Measurements from ENCODE around the gene SLC5A12.

The SLC5A12 gene

DNA sequence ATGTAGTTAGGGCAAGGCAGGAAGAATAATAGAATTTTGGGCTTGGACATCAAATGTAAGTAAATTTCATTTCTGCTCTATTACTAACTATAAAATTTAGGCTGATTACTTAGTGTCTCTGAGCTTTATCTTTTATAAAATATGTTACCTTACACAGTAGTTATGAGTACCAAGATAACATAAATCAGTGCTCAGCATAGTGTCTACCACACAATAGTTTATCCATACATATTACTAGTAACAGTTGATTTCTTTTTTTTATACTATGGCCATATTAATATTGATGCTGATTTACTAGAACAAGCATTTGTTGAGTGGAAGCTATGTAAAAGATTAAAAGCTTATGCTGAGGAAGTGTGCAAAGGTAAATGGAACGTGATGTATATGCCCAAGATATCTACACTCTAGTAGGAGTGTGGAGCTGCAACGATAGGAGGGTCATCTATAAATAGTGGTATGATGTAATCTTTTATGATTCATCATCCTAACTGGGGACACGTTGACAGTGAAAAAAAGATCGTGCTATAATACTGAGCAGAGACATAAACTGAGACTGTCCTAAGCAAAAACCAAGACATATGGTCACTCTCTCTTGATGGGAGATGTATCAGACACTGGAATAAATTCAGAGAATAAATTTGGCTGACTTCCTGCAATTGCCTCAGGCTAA lies 8.7 kb upstream of the SLC5A12 start:
- DNase-seq (ENCODE audit: low read depth, low spot score) = no peak
- H3K4me3 ChIP-seq (ENCODE audit: low read length) = no peak overlapping the region

DNA sequence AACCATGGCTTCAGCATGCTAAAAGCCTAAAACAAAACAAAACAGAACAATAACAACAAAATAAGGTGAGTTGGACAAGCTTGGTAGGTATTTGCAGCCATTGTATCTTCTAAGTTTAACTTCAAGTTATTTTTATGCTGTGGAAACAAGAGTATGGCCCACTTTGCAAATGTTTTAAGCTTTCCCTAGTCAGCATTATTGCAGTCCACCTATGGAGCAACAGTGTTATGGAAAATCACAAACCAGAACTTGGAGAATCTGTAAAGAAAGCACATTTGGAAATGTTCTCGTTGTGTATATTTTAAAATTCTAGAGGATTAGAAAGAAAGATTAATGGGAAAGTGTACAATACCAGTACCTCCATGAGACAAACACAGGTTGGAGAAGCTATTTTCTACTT lies 7.4 kb upstream of the SLC5A12 start:
- H3K4me3 ChIP-seq (ENCODE audit: low read length) = no peak overlapping the region
- no peak for DNase-seq (ENCODE audit: low read depth, low spot score)

DNA sequence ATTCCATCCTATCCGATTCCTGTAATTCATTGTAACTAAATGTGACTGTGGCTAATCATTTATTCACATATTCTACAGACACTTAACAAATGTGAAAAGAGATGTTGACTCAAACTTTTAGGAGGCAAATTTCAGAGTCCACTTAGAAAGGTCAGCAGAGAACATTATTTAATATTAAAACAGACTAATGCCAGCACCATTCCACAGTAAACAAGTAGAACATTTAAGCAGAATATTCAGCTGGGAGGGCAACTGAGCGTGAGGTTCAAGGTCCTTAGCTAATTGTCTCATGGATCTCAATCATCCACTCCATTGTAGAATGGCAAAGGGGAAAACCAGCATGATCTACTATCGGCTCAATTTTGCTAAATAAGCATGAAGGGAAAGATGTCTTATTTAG lies 5.1 kb upstream of the SLC5A12 start:
- H3K4me3 ChIP-seq (ENCODE audit: low read length) = no peak overlapping the region
- no peak for DNase-seq (ENCODE audit: low read depth, low spot score)

DNA sequence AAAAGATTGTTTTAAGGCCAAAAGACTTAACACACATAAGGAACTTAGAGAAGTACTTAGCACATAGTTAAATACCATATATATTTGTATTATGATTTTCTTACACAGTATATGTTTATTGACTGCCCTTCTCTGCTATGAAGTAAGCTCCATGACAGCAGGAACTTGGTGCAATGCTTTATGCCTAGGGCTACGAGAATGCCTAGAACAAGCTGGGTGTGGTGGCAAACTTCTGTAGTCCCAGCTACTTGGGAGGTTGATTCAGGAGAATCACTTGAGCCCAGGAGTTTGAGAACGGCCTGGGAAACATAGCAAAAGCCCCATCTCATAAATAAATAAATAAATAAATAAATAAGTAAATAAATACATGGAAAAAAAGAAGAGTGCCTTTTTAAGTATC lies 1.9 kb downstream of the SLC5A12 start:
- no peak for DNase-seq (ENCODE audit: low read depth, low spot score)
- H3K4me3 ChIP-seq (ENCODE audit: low read length) = no peak overlapping the region

DNA sequence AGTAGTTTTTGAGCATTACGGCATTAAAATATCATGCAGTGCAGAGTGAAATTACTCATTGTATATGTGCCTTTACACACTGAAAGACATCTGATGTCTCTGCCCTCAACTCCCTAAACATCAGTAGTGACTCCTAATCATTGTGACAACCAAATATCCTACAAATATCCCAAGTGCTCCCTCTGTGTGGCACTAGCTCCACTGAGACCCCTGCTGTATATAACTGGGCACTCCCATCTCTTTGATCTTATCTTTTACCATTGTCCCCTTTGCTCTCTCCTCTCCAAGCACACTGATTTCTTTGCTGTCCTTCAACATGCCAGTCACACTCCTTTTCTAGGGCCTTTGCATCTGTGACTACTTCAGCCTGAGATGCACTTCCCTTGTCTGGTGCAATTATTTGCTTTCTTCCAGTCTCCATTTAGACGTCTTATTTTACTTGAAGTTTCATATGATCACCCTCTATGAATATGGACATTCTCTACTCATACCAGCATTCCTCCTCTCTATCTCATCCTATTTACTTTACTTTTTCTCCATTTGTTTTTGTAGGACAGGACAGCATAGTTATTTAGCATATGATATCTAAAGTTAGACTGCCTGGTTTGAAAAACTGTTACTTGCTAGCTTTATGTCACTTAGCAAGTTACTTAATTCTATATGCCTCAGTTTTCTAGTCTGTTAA lies 2.4 kb downstream of the SLC5A12 start:
- DNase-seq (ENCODE audit: low read depth, low spot score) = no peak
- H3K4me3 ChIP-seq (ENCODE audit: low read length) = no peak overlapping the region

DNA sequence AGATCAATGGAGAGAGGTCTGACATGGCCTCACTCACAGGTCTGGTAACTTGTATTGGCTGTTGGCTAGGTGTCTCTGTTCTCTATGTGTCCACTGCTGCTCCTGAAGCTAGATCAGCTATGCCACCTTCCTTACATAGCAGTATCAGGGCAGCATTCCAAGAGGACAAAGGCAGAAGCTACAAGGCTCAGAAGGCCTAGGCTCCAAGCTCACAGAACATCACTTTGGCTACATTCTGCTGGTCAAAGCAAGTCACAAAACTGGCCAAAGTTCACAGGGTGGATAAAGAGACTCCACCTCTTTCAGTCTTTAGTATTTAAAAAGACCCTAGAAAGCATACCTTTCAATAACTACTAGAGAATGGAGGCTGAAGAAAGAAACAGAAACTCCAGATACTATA lies 4.1 kb downstream of the SLC5A12 start:
- DNase-seq (ENCODE audit: low read depth, low spot score) = no peak
- no peak overlapping the region for H3K4me3 ChIP-seq (ENCODE audit: low read length)

DNA sequence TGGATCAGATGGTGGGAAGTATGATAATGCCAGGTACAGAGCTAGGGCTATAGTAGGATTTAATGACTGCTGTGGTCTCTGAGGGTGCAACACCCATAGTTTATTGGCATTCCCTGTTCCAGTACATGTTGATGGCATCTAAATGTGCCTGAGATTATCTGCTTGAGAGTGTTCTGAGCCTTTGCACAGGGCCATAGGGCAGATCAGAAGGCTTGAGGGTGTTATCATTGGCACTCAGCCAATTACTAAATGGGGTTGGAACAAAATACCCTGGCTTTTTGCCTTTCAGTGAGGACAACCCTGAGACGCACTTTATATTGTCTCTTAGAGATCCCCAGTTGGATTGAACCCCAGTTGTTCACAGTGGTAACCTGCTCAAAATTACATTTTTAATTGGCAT lies 6.7 kb downstream of the SLC5A12 start:
- no peak for DNase-seq (ENCODE audit: low read depth, low spot score)
- H3K4me3 ChIP-seq (ENCODE audit: low read length) = no peak overlapping the region

DNA sequence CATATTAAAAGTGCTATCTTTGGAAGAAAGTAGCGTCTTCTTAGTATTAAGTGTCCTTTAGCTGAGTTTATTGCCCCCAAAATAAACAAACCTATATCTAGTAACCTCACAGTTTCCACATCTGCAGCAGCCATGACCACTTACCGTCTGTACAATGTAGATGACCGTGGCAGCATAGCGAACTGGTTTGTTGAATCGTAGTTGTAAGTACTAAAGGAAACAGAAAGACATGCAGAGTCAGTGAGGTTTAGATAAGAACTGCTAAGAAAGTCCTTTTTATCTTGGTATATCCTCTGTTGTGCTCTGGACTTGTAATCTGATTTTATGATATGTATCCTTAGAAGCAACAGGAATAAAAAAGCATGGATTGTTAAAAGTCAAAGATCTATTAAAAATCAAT lies 9.4 kb downstream of the SLC5A12 start:
- no peak for DNase-seq (ENCODE audit: low read depth, low spot score)
- H3K4me3 ChIP-seq (ENCODE audit: low read length) = no peak overlapping the region

DNA sequence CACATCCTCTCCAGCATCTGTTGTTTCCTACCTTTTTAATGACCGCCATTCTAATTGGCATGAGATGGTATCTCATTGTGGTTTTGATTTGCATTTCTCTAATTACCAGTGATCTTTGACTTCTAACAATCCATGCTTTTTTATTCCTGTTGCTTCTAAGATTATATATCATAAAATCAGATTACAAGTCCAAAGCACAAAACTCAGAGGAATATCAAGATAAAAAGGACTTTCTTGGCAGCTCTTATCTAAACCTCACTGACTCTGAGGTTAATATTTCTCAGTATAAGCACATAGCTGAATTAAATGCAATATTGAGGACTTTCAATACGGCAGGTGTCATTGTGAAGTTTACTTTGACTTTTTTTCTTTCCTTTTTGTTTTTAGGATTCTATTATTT lies 11.4 kb downstream of the SLC5A12 start:
- H3K4me3 ChIP-seq (ENCODE audit: low read length) = no peak overlapping the region
- no peak for DNase-seq (ENCODE audit: low read depth, low spot score)

DNA sequence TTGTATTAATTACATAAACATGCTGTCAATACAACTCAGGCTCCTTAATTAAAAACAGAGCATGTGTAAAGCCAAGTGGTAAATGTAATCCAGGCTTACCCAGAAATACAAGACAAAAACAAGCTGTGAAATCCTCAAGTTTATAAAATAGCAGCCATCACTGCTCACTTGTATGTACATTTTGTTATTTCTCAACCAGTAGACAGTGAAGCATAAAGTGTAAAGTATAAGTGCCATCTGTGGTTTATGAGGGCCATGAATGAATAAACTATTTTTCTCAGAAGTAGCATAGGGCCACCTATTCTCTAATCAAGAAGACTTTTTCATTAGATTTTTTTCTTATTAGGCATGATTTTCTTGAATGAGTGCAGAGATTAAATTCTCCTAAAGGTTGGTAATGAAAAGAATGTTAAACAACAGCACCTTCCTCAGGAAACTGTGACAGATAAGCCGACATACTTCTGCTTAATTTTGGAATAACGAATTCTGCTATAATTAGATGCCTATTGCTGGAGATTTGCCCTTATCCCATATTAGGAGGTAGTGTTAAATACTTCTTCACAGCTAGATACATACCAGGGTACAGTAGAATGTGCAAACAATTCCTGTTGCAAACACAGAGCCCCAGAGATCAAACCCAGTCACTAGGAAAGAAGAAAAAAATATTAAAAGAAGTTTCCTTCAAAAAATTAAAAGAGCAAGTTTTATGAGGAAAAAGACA lies 13.0 kb downstream of the SLC5A12 start:
- no peak for DNase-seq (ENCODE audit: low read depth, low spot score)

DNA sequence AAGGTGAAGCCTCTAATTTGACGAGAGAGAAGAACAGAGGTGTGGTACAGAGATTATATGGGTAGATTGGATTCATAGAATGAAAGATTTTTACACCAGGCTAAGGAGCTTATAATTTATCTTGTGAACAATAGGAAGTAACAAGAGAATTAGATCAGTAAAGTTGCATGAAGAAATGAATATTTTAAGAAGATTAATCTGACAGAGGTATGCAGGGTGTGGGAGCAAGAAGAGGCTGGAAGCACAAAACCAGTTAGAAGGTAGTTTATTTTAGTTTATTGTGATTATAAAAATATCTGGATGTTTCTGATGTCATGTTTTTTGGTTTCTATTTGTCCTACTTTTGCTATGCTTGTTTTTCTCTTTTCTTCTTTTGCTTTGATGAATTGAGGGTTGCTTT lies 15.7 kb downstream of the SLC5A12 start:
- no peak overlapping the region for H3K4me3 ChIP-seq (ENCODE audit: low read length)
- DNase-seq (ENCODE audit: low read depth, low spot score) = no peak

More for the DNA sequence above, 13.0 kb downstream of the SLC5A12 start:
- H3K4me3 ChIP-seq (ENCODE audit: low read length) = no peak overlapping the region

DNA sequence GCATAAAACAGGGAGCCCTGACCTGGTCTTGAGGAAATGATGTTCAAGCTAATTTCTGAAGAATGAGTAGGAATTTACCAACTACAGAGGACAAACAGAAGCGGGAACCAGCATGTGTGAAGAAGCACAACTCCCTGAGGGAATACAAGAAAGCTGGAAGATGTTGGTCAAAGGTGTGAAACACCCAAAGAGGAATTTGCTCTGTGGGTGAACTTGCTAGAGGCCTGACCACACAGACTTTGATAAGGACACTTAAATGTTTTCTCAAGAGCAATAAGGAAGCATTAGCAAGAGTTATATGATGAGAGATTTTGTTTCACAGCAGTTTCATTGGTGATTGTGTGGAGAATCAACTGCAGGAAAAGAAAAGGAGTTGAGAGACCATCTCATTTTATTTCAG lies 17.6 kb downstream of the SLC5A12 start:
- H3K4me3 ChIP-seq (ENCODE audit: low read length) = no peak overlapping the region
- DNase-seq (ENCODE audit: low read depth, low spot score) = no peak

DNA sequence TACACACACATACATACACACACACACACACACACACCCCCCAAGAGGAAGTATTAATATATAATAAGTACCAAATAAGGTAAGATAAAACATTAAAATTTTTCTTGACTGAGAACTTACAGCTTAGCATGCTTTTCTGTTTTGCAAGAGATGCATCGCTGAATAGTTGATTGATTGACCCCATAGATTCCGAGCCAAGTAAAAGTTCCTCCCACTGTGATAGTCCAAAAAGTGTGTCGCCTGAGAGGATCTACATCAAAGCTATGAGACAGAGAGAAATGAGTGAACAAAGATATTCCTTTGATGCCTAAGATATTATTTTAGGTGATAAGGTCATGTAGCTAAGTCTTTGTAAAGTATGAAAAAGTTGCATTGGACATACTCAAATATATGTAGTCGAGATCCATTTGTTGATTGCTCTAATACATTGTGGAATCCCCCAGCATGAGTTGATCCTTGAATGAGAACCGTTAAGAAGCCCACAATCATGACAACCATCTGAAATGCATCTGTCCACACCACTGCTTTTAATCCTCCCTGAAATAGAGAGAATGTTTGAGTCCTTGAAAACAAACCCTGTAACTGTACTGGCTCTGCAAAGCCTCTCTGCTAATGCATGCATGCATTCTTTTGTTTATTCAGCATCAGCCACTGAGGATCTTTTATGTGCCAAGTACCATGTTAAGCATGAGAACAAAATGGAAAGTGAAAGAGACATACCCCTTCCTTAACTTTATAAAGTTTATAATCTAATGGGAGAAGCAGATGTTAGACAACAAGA lies 18.3 kb downstream of the SLC5A12 start:
- no peak overlapping the region for H3K4me3 ChIP-seq (ENCODE audit: low read length)
- DNase-seq (ENCODE audit: low read depth, low spot score) = no peak

DNA sequence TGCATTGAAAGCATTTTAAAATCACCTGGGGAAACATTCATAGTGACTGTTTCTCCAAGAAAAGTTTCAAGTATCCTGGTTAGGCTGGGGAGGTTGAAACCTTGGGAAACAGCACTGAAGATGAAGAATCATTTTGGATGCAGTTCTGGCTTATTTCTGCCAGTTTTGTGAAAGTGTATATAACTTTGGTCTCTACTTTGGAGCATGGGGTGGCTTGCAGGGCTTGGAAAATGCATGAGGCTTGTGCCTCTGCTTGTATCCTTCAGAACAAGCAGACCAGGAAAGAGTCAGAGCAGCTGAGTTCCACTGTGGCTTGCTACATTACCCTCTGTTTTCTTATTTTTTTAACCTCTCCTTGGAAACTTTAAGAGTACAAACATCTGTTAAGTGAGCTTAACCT lies 19.5 kb downstream of the SLC5A12 start:
- no peak for DNase-seq (ENCODE audit: low read depth, low spot score)
- H3K4me3 ChIP-seq (ENCODE audit: low read length) = no peak overlapping the region

DNA sequence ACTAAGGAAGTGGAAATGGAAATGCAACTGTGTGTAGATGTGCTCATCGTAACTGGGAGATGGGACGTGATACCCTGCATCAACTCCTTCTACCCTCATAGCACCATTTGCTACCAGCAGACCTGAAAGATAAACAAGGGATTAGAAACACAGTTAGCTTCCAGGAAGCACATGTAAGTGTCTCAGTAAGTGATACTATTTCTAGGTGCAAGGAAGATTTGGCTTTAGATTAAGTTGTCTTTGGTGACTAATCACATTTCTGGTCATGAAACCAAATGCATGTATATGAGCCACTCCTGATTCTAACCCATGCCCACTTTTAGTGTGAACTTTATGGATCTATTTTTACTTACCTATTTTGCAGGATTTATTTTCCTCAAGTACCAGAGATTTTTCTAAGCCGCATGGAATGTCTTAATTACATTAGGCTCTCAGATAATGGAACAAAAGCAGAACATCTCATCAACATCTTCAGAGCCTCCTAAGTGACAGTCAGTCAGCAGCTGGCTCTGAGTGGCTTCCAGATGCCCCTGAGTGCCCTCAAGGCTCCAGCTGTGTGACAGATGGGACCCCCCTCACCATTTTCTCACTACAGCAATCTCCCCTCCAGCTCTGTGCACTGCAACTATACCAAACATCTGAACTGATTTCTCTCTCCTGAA lies 21.2 kb downstream of the SLC5A12 start:
- DNase-seq (ENCODE audit: low read depth, low spot score) = no peak
- H3K4me3 ChIP-seq (ENCODE audit: low read length) = no peak overlapping the region

DNA sequence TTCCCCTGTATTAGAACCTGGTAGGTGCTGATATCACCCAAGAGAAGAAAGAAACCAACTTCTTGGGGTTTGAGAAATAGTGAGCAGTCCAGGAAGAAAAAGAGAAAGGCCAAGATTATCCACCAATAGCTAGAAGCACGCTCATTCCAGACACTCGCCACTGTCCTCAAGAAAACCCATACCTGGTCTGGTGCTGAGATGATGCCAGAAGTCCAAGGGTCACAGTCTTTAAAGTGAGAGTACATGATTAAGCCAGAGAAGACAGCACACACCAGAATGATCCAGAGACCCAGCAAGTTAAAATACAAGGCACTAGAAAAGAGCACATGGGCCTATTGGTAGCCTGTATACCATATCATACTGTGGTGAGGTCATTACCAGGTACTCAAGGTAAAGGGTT lies 23.6 kb downstream of the SLC5A12 start:
- no peak overlapping the region for H3K4me3 ChIP-seq (ENCODE audit: low read length)
- no peak for DNase-seq (ENCODE audit: low read depth, low spot score)

DNA sequence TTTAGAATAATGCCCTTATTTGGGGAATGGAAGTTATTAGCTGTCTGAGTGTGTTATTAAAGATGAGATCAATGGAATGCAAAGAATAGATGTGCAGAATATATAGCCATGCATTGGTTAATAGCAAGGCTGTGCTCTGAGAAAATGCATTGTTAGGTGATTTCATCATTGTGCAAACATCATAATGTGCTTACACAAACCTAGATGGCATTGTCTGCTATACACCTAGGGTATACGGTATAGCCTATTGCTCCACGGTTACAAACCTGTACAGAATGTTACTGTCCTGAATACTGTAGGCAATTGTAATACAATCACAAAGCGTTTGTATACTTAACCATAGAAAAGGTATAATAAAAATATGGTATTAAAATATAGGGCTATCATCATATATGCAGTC lies 25.5 kb downstream of the SLC5A12 start:
- DNase-seq (ENCODE audit: low read depth, low spot score) = no peak
- H3K4me3 ChIP-seq (ENCODE audit: low read length) = no peak overlapping the region

DNA sequence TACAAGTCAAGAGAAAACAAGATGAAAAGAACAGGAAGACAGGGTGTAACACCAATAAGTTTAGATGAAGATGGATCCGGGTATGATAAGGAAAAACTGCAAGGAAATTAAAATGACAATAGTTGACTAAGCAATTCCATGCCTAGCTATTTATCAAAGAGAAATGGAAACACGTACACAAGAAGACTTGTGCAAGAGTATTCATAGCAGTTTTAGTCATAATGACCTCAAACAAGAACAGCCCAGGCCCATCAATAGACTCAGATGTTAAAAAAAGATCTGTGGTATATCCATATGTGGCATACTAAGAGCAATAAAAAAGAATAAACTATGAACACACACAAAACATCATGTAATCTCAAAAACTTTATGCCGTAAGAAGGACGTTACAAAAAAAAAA lies 33.2 kb downstream of the SLC5A12 start:
- H3K4me3 ChIP-seq (ENCODE audit: low read length) = no peak overlapping the region
- DNase-seq (ENCODE audit: low read depth, low spot score) = no peak

DNA sequence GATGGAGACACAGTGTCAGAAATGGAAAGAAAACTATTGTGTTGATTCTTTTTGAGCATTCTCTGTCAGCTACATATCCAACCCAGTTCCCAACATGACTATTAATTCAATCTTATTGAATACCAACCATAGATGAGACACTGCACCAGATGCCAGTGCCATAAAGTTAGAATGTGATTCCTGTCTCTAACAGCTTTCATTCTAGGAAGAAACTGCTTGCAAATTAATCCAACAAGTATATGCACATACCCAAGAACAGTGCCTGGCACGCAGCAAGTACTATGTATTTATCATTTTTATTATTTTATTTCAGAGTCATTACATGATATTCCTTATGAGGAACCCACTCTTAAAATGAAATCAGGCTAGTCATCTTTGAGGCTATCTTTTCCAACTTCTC lies 34.5 kb downstream of the SLC5A12 start:
- DNase-seq (ENCODE audit: low read depth, low spot score) = no peak
- H3K4me3 ChIP-seq (ENCODE audit: low read length) = no peak overlapping the region

Measured in Jurkat, Clone E6-1 (cell line).